RWPE2 (cell line): ENCODE data around the gene VTI1A.
A peak's percentile ranks its signal among the peaks of the same experiment; 100 is the strongest.

Source experiments
- ATAC-seq: fragments of 200-7000 bp; cut with Tn5 transposase; 3 replicates; pipeline ENCODE4 v1.9.1; 2021; ENCODE audit warnings: low read depth
- DNase-seq: peaks from one replicate; pipeline ENCODE4 v3.0.0-alpha.2; 2020; ENCODE audit warnings: low spot score
- H3K27ac ChIP-seq: fragments of 450-650 bp; 2 replicates; pipeline ENCODE4 v1.5.1; 2017; ENCODE audit warnings: mild to moderate bottlenecking; ENCODE audit not compliant: poor library complexity, severe bottlenecking
- H3K27me3 ChIP-seq: fragments of 250-450 bp; sonication (Bioruptor Pico); 2 replicates; pipeline ENCODE4 v1.5.1; 2021; ENCODE audit warnings: mild to moderate bottlenecking, moderate library complexity; ENCODE audit not compliant: insufficient read depth, poor library complexity, severe bottlenecking
- H3K36me3 ChIP-seq: fragments of 250-450 bp; sonication (Bioruptor Pico); 2 replicates; pipeline ENCODE4 v1.5.1; 2020; ENCODE audit warnings: low read depth, mild to moderate bottlenecking, moderate library complexity
- H3K4me1 ChIP-seq: fragments of 250-450 bp; sonication (Bioruptor Pico); 2 replicates; pipeline ENCODE4 v1.5.1; 2021; ENCODE audit warnings: mild to moderate bottlenecking, moderate library complexity; ENCODE audit not compliant: insufficient read depth, poor library complexity, severe bottlenecking
- H3K4me3 ChIP-seq: fragments of 250-450 bp; sonication (Bioruptor Pico); 2 replicates; pipeline ENCODE4 v1.5.1; 2021; ENCODE audit warnings: mild to moderate bottlenecking, moderate library complexity; ENCODE audit not compliant: severe bottlenecking
- H3K9me3 ChIP-seq: fragments of 250-450 bp; sonication (Bioruptor Pico); 2 replicates; pipeline ENCODE4 v1.5.1; 2021; ENCODE audit warnings: mild to moderate bottlenecking, moderate library complexity; ENCODE audit not compliant: severe bottlenecking
- TF ChIP-seq, protein P1 (sequence below): fragments of 450-650 bp; IDR thresholded peaks from one replicate; pipeline ENCODE4 v1.5.1; 2017; ENCODE audit warnings: mild to moderate bottlenecking, moderate library complexity; ENCODE audit not compliant: poor library complexity, severe bottlenecking

Gene VTI1A

DNA sequence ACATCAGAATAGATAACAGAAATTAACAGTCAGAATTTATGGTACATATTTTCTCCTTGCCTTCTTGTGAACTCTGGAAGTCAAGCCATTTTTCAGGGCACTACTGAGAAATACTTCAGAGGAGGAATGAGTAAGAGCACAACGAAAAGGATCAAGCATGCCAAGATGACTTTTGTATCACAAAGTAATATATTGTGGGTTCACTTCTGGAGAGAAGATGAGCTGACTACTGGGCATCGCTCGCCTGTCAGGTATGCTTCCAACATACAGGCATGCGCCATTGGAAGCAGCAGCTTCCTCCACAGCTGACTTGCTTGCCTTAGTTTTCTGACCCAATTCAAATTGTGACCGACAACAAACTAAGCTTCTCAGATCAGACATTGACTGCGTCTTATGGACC is 137.3 kb downstream of the VTI1A start:
- DNase-seq (no peak), ATAC-seq (peak; percentile 66)
- Histone ChIP-seq H3K4me3 (no peak overlapping the region), H3K9me3 (no peaks in the 10 kb centered on the region), H3K27me3 (no peaks in the 10 kb centered on the region), H3K36me3 (no peaks in the 10 kb centered on the region), H3K27ac (peak overlapping the region; percentile 35), H3K4me1 (peaks cover 11% of the 10 kb centered on the region)
- TF ChIP-seq, protein P1, sequence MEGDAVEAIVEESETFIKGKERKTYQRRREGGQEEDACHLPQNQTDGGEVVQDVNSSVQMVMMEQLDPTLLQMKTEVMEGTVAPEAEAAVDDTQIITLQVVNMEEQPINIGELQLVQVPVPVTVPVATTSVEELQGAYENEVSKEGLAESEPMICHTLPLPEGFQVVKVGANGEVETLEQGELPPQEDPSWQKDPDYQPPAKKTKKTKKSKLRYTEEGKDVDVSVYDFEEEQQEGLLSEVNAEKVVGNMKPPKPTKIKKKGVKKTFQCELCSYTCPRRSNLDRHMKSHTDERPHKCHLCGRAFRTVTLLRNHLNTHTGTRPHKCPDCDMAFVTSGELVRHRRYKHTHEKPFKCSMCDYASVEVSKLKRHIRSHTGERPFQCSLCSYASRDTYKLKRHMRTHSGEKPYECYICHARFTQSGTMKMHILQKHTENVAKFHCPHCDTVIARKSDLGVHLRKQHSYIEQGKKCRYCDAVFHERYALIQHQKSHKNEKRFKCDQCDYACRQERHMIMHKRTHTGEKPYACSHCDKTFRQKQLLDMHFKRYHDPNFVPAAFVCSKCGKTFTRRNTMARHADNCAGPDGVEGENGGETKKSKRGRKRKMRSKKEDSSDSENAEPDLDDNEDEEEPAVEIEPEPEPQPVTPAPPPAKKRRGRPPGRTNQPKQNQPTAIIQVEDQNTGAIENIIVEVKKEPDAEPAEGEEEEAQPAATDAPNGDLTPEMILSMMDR = no peak

DNA sequence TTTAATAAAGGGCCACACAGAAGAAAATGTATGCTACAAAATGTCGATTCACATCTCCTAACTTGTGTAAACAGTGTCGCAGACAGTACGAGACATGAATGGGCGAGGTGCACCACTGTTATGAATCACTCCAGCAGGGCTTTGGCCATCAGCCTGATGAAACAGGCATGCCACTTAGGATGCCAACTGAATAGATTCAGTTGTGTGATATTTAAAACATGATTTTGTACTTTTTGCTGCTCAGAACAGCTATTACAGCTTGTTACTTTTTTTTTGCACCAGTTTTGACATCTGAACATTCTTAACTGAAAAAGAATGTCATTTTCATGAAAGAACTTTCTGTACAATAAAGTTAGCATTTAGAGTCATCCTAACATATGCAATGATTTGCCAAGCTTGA is 138.1 kb downstream of the VTI1A start:
- Histone ChIP-seq H3K27ac (peak overlapping the region; percentile 35), H3K4me3 (no peak overlapping the region), H3K27me3 (no peaks in the 10 kb centered on the region), H3K36me3 (no peaks in the 10 kb centered on the region), H3K4me1 (peaks cover 11% of the 10 kb centered on the region), H3K9me3 (no peaks in the 10 kb centered on the region)
- ATAC-seq (peak; percentile 97), DNase-seq (peak; percentile 63)
- TF ChIP-seq, protein P1 = no peak

DNA sequence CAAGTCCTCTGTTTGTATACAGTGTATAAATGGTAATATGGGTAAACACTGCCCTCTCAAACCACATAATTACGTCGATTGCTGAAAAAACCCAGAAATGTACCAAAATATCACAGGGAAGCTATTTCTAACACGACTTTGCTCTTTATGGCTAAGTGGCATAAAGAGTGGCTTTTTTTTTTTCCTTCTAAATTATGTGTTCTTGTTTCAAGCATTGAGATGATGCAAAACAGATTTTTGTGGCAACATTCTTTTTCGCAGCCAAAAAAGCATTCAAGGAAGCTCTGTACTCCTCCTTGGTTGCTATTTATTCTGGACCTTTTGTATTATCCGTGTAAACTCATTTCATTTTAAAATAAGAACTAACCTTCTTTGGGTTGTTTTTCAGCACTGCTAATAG is 138.9 kb downstream of the VTI1A start:
- DNase-seq (no peak), ATAC-seq (no peak)
- H3K4me1 ChIP-seq = peaks cover 11% of the 10 kb centered on the region
- H3K4me3 ChIP-seq = no peak overlapping the region
- H3K9me3 ChIP-seq = no peaks in the 10 kb centered on the region
- TF ChIP-seq, protein P1 = no peak
- H3K27ac ChIP-seq = no peak overlapping the region
- H3K36me3 ChIP-seq = no peaks in the 10 kb centered on the region
- H3K27me3 ChIP-seq = no peaks in the 10 kb centered on the region

DNA sequence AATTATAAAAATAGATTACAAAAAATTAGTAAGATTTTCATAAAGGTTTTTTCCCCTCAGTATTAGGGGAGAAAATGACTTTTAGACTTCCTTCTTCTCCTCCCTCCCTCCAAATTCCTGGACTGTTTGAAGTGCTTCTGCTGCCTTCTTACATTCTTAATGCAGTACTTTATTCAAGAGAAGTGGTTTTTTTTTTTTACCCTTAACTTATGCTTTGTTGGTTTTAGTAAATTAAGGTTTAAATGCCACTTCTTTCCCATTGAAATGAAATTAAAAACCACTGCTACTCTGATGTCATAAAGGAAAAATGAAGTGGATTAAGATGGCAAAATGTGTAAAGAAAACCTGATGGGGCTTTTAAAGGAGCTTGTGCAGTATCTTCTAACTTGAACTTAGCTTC is 140.7 kb downstream of the VTI1A start:
- ATAC-seq = no peak
- H3K27me3 ChIP-seq = no peaks in the 10 kb centered on the region
- H3K4me3 ChIP-seq = no peak overlapping the region
- no peak for DNase-seq
- H3K9me3 ChIP-seq = no peaks in the 10 kb centered on the region
- no peaks in the 10 kb centered on the region for H3K36me3 ChIP-seq
- H3K27ac ChIP-seq = no peak overlapping the region
- peaks cover 11% of the 10 kb centered on the region for H3K4me1 ChIP-seq
- TF ChIP-seq, protein P1 = no peak

DNA sequence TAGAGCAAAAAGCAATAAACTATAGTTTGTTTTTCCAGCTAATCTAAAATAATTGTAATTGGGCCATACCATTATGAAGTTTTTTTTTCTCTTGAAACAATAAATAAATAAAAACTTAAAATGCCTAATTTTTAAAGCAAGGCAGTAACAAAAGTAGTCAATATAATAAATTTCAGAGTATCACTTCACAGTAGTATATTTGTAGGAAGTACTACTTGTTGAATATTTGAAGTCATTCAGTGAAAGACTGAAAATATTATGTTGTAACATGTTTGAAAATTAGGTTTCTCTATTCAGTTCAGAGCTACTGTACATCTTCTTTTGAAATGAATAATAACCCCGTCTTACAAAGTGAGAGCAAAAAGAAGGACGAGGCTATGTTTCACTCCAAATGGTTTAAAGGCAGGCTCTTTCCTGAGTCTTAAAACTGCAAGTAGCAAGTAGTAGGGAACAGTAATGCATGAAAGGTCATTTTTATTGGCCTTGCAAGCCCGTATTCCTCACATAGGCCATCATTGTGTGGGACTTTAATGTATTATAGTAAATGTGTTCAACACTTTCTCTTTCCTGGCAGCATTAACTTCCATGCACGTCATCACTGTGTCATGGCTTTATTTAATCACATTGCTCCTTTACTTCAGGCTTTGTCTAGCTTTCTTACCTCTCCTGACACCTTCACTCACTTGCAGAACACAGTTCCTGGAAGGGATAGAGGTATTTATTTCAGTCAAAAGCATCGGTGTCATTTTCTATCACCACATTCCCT is 141.4 kb downstream of the VTI1A start:
- Histone ChIP-seq H3K27me3 (no peaks in the 10 kb centered on the region), H3K27ac (no peak overlapping the region), H3K4me3 (no peak overlapping the region), H3K9me3 (no peaks in the 10 kb centered on the region), H3K4me1 (peaks cover 11% of the 10 kb centered on the region), H3K36me3 (no peaks in the 10 kb centered on the region)
- TF ChIP-seq, protein P1 = no peak
- ATAC-seq (no peak), DNase-seq (no peak)
